OCI-M2 (cell line): ENCODE measurements around the gene SDF4.

Experiments
- DNase-seq: peaks from one replicate; lab custom pipeline; 2025; ENCODE audit not compliant: unreplicated experiment; lab: John Stamatoyannopoulos, UW

SDF4 gene

DNA sequence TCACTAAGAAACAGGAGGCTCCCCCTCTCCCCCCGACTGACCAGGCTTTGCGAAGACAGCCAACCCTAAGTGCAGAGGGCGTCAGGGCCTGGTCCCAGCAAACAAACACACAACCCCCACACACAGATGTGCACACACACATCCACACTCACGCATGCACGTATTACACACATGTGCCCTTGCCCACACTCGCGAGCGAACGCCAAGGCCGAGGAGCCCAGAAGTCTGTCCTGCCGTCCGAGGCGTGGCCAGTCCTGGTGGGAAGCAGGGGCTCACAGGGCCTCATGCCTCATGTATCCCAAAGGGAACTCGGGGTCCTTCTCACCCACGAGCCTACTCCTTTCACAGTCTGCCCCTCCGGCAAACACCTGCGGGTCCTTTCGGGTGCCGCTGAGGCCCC is 2.0 kb downstream of the SDF4 start:
- DNase-seq: no peak

DNA sequence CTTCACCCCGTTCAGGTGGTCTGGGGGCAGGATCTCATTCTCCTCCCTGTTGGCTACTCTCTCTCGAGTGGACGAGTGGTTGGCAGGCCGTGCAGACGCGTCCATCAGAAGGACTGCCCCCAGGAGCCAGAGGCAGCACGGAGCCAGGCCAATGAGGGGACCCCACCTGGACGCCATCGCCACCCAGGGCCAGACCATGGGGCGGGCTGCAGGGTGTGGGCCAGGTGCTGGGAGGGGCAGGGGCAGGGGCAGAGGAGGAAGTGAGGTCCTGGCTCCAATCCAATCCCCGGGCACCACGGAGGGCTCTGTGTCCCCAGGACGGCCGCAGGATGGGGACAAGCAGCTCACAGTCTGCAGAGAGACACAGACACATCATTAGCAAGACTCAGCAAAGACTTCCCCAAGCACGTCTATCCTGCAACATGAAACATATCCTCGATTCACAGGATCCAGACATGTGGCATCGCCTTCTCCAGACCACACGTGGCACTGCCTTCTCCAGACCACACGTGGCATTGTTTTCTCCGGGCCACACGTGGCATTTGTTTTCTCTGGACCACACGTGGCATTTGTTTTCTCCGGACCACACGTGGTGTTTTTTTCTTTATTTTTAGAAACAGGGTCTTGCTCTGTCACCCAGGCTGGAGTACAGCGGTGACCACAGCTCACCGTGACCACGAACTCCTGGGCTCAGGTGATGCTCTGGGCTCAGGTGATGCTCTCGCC is 3.0 kb downstream of the SDF4 start:
- DNase-seq: no peak

DNA sequence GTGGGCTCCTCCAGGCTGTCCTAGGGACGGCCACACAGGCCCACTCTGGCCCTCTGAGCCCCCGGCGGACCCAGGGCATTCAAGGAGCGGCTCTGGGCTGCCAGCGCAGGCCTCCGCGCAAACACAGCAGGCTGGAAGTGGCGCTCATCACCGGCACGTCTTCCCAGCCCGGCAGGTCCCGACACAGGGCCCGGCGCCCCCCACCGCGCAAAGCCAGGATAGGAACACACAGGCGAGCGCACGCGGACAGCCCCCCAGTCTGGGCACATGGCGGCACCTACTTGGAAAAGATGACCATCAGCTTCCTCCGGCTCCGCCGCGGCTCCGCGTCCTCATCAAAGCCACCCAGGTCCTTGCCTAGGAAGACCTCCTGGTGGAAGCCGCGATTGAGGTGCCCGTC is 3.6 kb downstream of the SDF4 start:
- DNase-seq: no peak

GRCh38 chr1:1227386-1227785 is 4.4 kb downstream of the SDF4 start:
- DNase-seq: no peak

DNA sequence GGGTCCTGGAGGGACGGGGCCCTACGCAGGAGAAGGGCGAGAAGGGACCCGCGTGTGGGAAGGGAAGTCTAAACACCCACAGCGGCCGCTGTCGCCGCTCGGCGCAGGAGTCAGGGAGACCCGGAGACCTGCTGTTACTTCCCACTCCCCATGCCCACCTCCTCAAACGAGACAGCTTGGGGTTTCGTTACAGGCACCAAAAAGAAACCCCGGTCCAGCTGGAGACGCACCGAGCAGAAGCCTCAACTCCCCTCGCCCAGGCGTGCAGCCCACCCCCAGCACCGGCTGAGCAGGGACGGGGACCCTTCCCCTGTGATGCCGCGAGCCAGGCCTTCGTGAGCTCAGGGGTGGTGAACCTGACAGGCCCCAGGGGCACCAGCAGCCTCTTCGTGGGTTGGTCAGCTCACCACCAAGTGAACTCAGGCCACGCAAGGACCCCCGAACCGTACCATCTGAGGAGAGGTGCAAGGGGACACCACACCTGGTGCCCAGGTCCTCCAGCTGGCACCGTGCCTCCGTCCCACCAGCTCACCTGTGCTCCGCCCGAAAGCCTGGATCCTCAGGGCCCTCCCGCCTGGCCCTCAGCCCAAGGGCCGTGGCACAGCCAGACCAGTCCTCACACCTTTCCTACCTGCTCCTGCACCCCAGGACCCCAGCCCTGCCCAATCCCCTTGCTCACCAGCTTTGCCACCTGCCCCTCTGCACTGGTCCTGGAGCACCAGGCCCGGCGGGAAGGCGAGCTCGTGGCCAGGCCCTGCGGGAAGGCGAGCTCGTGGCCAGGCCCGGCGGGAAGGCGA is 5.0 kb downstream of the SDF4 start:
- DNase-seq: no peak

- no peak for DNase-seq
These were observed 5.9 kb downstream of the SDF4 start for GRCh38 chr1:1225913-1226312.

DNA sequence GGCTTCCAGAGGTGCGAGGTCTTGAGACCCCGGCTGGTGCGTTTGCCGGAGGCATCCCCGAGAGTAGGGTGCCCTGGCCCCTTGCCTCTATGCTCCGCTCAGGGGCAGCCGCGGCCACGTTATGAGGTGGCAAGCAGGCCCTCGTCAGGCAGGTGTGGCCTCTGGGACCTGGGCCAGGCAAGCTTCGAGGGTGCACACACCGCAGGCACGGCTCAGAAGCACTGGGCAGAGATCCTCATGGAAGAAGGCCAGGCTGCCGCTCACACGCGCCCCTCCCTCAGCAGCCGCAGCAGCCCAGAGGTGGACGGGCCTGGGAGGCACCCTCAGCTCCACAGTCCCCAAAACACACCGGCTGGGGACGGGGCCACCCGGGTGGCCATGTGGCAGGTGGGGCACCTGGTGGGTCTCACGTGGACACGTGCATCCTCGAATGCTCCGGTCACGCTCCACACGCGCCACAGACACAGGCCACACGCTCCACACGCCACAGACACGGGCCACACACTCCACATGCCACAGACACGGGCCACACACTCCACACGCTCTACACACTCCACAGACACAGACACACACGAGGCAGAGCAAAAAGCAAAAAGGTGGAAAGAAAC is 6.5 kb downstream of the SDF4 start:
- DNase-seq: no peak

- no peak for DNase-seq
These were observed 7.9 kb downstream of the SDF4 start for GRCh38 chr1:1223891-1224290.

GRCh38 chr1:1223321-1223720 is 8.5 kb downstream of the SDF4 start:
- DNase-seq: no peak

DNA sequence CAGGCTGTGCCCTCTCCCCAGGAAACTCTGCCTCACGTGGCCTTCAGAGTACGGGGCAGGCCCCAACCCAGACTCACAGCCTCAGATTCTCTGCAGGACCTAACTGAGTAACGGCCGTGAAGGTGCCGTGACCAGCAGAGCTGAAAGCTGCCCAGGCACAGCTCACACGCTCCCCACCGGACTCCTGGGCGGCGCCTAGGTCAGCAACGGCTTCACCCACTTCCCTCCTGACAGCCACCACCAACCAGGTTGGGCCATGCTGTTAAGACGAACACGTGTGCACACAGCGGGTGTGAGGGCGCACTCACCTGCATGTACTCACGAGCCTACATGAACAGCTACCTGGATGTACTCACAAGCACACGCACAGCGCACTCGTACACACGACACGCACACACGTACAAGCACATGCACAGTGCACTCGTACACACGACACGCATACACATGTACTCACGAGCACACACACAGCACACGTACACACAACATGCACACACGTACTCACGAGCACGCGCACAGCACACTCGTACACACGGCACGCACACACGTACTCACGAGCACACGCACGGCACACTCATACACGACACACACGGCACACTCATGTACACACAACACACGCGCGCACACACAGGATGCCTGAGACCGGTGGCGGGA is 9.1 kb downstream of the SDF4 start:
- no peak for DNase-seq

DNA sequence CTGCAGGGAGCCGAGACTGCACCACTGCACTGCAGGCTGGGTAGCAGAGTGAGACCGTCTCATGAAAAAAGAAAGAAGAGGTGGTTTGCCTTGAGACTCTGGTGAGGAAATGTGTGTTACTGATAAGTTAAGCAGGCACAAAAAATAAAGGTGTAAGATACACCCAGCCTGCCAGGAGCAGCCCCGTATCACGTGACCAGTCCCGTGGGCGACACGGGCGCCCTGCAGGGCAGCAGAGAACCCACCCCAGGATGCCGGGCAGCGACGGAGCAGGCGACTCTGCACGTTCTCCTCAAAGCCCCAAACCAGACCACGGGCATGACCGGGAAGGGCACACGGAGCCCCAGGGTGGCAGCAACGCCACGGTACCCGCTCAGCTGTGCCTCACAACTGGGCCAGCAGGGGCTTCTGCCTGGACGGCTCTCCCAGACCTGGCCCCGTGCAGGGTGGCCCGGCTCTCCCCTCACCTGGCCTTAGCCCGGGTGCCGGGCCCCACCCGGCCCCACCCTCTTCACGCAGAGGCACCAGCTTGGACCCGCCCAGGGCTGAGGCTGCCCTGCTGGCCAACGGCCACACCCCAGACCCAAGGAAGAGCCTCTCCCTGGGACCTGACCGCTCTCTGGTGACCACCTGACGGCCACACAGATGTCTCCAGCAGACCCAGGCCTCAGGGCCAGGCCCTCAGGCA is 9.8 kb downstream of the SDF4 start:
- no peak for DNase-seq

GRCh38 chr1:1220197-1220596 is 11.6 kb downstream of the SDF4 start:
- DNase-seq: no peak

DNA sequence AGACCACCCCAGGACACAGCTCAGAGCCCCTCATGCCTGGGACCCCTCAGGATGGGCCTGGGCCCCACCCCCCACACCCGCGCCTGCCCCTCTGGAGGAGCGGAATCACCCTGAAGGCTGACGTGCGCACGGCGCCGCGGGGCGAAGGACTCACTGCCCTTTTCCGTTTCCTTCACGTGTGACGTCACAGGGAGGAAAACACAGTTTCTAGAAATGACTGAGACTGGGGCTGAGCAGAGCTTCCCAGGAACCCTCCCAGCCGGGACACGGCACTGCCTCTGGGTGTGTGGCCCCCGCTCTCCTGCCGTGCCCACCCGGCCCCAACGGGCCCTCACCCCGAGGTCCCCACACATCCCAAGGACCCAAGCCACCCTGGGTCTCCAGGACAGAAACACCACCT is 12.5 kb downstream of the SDF4 start:
- no peak for DNase-seq

GRCh38 chr1:1218524-1219200 is 13.1 kb downstream of the SDF4 start:
- no peak for DNase-seq

DNA sequence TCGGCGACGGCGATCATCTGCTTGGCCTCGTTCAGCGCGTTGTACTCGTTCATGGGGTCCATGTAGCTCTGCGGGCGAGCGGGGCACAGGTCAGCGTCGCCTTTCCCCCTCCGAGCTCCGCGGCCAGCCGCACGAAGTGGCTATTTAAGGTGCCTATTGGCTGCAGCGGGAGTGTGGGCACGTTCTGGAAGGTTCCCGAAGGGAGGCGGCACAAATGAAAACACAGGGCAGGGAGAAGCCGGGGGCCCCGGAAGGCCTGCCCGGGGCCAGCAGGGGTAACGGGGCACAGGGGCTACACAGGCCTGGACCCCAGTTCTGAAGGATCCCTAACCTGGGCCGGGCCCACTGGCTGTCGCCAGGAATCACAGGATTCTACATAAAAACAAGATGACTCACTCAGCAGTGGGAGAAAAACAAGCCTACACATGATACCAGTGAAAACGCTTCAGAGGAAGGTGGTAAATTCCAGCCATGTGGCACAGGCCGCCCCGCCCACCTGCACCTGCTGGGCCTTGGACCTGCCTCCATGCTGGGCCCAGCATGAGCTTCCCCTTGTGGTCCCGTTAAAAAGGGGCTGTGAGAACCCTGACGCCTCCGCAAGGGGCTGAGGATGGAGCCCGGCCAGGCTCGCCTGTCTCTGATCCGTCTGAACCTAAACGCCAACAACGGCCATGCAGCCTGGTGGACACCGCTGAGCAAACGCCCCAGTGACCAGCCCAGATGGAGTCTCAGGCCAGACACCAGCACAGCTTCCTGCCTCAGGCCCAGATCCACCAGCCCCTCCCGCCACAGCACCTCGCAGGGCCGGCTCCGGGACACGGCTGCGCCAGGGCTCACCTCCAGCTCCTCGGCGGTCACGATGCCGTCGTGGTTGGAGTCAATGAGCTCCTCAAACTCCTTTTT is 13.9 kb downstream of the SDF4 start:
- no peak for DNase-seq

DNA sequence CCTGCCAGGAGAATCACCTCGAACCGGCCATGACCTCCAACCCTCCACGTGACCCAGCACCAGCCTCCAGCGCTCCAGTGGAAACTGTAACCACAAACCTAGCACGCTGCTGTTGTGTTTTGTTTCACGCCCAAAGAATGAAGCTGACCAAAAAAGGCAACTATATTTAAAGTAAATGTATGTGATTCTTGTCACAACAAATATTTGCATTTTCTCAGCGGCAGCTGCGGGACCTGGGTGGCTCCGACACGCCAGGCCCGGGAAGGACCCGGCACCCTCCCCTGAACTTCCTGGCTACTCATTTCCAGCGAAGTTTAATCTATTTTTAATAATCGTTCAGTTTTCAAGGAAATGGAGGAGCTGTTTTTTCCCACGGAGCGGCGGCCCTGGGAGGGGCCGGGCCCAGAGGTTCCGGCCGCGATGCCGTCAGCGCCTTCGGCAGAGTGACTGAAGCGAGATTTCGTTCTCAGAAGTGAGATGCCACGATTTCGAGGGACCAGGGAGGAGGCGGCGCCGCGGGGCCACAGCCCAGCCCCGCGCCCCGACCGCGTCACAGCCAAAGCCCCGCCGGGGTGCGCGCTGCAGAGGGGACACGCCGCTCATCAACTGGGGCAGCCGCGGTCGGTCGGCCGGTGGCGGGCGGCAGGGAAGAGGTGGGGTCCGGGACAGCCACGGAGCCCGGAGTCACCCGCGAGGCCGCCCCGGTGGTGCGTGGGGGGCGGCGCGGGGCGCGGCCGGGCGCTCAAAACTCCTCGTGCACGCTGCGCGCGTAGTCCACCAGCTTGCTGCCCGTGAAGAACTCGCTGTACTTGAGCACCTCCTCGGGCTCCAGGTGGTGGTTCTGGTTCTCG is 14.8 kb downstream of the SDF4 start:
- DNase-seq: no peak

DNA sequence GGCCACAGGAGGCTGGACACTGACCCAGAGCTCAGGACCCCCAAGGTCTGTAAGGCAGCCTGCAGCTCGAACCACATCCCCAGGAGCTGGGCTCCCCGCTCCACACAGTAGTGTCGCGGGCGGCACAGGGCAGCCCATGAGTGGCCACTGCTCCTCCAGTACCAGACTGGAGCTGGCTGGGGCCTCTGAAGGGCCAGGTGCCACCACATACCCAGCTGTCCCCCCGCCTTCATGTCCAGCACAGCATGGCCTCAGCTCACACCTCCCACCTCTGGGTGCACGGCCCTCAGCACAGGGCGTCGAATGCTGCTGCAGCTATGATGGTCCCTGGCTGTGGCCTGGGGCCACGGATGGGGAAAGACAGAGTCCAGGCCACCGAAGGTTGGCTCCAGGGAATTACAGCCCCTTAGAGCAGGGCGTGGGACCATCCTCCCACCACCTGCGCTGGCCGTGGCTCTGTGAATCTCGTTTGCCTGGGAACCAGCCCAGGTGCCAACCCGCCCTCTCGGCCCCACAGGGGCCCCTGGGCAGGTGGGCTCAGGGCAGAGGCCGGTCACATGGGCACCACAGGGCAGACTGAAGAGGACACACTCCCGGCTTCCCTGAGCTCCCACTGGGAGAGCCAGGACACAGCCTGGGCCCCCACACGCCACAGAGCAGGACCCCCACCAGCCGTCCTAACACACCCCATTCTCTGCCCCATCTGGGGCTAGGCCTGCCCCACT is 15.8 kb downstream of the SDF4 start:
- DNase-seq: no peak

GRCh38 chr1:1215080-1215676 is 16.6 kb downstream of the SDF4 start:
- DNase-seq: no peak
